ENCODE results near the gene CORO2A.

GRCh38 chr9:98083566-98084183 lies 108.8 kb downstream of the CORO2A start:
- TF ChIP-seq, protein P1, sequence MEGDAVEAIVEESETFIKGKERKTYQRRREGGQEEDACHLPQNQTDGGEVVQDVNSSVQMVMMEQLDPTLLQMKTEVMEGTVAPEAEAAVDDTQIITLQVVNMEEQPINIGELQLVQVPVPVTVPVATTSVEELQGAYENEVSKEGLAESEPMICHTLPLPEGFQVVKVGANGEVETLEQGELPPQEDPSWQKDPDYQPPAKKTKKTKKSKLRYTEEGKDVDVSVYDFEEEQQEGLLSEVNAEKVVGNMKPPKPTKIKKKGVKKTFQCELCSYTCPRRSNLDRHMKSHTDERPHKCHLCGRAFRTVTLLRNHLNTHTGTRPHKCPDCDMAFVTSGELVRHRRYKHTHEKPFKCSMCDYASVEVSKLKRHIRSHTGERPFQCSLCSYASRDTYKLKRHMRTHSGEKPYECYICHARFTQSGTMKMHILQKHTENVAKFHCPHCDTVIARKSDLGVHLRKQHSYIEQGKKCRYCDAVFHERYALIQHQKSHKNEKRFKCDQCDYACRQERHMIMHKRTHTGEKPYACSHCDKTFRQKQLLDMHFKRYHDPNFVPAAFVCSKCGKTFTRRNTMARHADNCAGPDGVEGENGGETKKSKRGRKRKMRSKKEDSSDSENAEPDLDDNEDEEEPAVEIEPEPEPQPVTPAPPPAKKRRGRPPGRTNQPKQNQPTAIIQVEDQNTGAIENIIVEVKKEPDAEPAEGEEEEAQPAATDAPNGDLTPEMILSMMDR (IDR thresholded peaks at IDR 0.05) = no peak
- no peak for TF ChIP-seq EZH2phosphoT487 (IDR thresholded peaks at IDR 0.05)

Data from neural progenitor cell (in vitro differentiated cells).